IMR-90 (cell line): ENCODE measurements around the gene ABR. TPM values are rescaled to one million over a fixed set of nuclear protein-coding genes. Genes with fewer than 3 reads are reported as not detected.

Experiments
- ATAC-seq: fragments of 200-7000 bp; cut with Tn5 transposase; 2 replicates; pipeline ENCODE4 v1.9.1; 2020; ENCODE audit warnings: low read depth, mild to moderate bottlenecking, moderate library complexity
- BruUV-seq: library from RNA; stranded (reverse); fragments of 400-500 nt; replicated peaks from 2 replicates; lab custom pipeline; 2021; lab: Mats Ljungman, UMichigan
- CTCF ChIA-PET: fragments of 300-600 bp; formaldehyde crosslinking; extraction: SDS; loops from one replicate; lab custom pipeline; 2021; ENCODE audit warnings: antibody characterized with exemption; lab: Yijun Ruan, JAX
- POLR2A ChIA-PET: fragments of 300-600 bp; sonication (Branson Sonifier 250); formaldehyde crosslinking; loops from one replicate; lab custom pipeline; 2022; ENCODE audit warnings: antibody characterized with exemption; ENCODE audit not compliant: unreplicated experiment; lab: Charles Lee
- DNase-seq: peaks from one replicate; pipeline ENCODE4 v3.0.0; 2013
- H2AFZ ChIP-seq: replicated peaks from 2 replicates; pipeline ENCODE3; 2013; ENCODE audit warnings: low read length, mild to moderate bottlenecking; ENCODE audit not compliant: poor library complexity
- H2AK5ac ChIP-seq: 2 replicates; pipeline ENCODE4 v1.6.1; 2013; ENCODE audit warnings: low read depth, low read length, inconsistent platforms
- H2AK9ac ChIP-seq: replicated peaks from 2 replicates; pipeline ENCODE3; 2013; ENCODE audit warnings: mild to moderate bottlenecking, low read depth, low read length, moderate library complexity; ENCODE audit not compliant: poor library complexity
- H2BK120ac ChIP-seq: 2 replicates; pipeline ENCODE4 v1.6.1; 2013; ENCODE audit warnings: low read depth, low read length, inconsistent platforms
- H2BK15ac ChIP-seq: 3 replicates; pipeline ENCODE4 v1.6.1; 2013; ENCODE audit warnings: low read depth, low read length, inconsistent platforms
- H2BK20ac ChIP-seq: 2 replicates; pipeline ENCODE4 v1.6.1; 2013; ENCODE audit warnings: low read depth, mild to moderate bottlenecking, inconsistent platforms, low read length, moderate library complexity
- H2BK5ac ChIP-seq: 2 replicates; pipeline ENCODE4 v1.6.1; 2013; ENCODE audit warnings: mild to moderate bottlenecking, low read depth, low read length, inconsistent platforms; ENCODE audit not compliant: poor library complexity, severe bottlenecking
- H3K14ac ChIP-seq: replicated peaks from 2 replicates; pipeline ENCODE4 v1.6.1; 2013; ENCODE audit warnings: low read depth, low read length, inconsistent platforms
- H3K18ac ChIP-seq: 2 replicates; pipeline ENCODE4 v1.6.1; 2013; ENCODE audit warnings: low read depth, low read length, control low read depth
- H3K23ac ChIP-seq: 2 replicates; pipeline ENCODE4 v1.6.1; 2013; ENCODE audit warnings: low read depth, low read length, inconsistent platforms
- H3K27ac ChIP-seq: 2 replicates; pipeline ENCODE4 v1.5.1; 2013; ENCODE audit warnings: mild to moderate bottlenecking, control low read depth, low read length; ENCODE audit not compliant: insufficient read depth
- H3K27me3 ChIP-seq: 2 replicates; pipeline ENCODE4 v1.6.1; 2013; ENCODE audit warnings: low read length; ENCODE audit not compliant: control insufficient read depth, insufficient read depth
- H3K36me3 ChIP-seq: 2 replicates; pipeline ENCODE4 v1.6.1; 2013; ENCODE audit warnings: low read length, mixed read lengths; ENCODE audit not compliant: control insufficient read depth, insufficient read depth
- H3K4ac ChIP-seq: 2 replicates; pipeline ENCODE4 v1.6.1; 2013; ENCODE audit warnings: low read depth, low read length, inconsistent platforms
- H3K4me1 ChIP-seq: 2 replicates; pipeline ENCODE4 v1.6.1; 2013; ENCODE audit warnings: low read length, mixed read lengths; ENCODE audit not compliant: control insufficient read depth, insufficient read depth
- H3K4me2 ChIP-seq: 2 replicates; pipeline ENCODE4 v1.6.1; 2013; ENCODE audit warnings: low read depth, mild to moderate bottlenecking, control low read depth, low read length, moderate library complexity
- H3K4me3 ChIP-seq: 2 replicates; pipeline ENCODE4 v1.5.1; 2013; ENCODE audit warnings: low read depth, mild to moderate bottlenecking, control low read depth, low read length, moderate library complexity; ENCODE audit not compliant: insufficient read depth
- H3K56ac ChIP-seq: 2 replicates; pipeline ENCODE4 v1.6.1; 2013; ENCODE audit warnings: low read length, inconsistent platforms; ENCODE audit not compliant: insufficient read depth; ENCODE audit errors: extremely low read depth
- H3K79me1 ChIP-seq, 2 experiments: 2 replicates each; pipeline ENCODE4 v1.6.1; 2013; ENCODE audit warnings: low read length in 2 of 2, inconsistent platforms in 1 of 2, low read depth in 1 of 2
- H3K9ac ChIP-seq: 2 replicates; pipeline ENCODE4 v1.6.1; 2013; ENCODE audit warnings: low read depth, low read length, control low read depth
- H3K9me1 ChIP-seq: 2 replicates; pipeline ENCODE4 v1.6.1; 2013; ENCODE audit warnings: low read length, inconsistent platforms; ENCODE audit not compliant: insufficient read depth
- H3K9me3 ChIP-seq: 2 replicates; pipeline ENCODE4 v1.6.1; 2013; ENCODE audit warnings: low read length; ENCODE audit not compliant: control insufficient read depth, insufficient read depth
- H4K20me1 ChIP-seq: 2 replicates; pipeline ENCODE4 v1.6.1; 2013; ENCODE audit warnings: low read length, inconsistent platforms; ENCODE audit not compliant: insufficient read depth
- H4K5ac ChIP-seq: 2 replicates; pipeline ENCODE4 v1.6.1; 2013; ENCODE audit warnings: mild to moderate bottlenecking, low read depth, low read length, control low read depth
- H4K8ac ChIP-seq, 2 experiments: 2 replicates each; pipeline ENCODE4 v1.6.1; 2013; ENCODE audit warnings: low read depth in 2 of 2, low read length in 2 of 2, control low read depth in 1 of 2, inconsistent platforms in 1 of 2
- H4K91ac ChIP-seq: 2 replicates; pipeline ENCODE4 v1.6.1; 2013; ENCODE audit warnings: low read depth, low read length, inconsistent platforms; ENCODE audit not compliant: insufficient read depth
- BHLHE40 ChIP-seq: fragments of 150-350 bp; IDR thresholded peaks from 2 replicates; pipeline ENCODE4 v1.6.1; 2016; ENCODE audit warnings: mild to moderate bottlenecking, low read depth, low read length
- CEBPB ChIP-seq: IDR thresholded peaks from 2 replicates; pipeline ENCODE4 v1.6.1; 2012; ENCODE audit warnings: low read depth, low read length, improper control_type of control experiment
- CHD1 ChIP-seq: IDR thresholded peaks from 2 replicates; pipeline ENCODE4 v1.6.1; 2012; ENCODE audit warnings: low read depth, low read length, improper control_type of control experiment
- CTCF ChIP-seq: conservative IDR thresholded peaks from 2 replicates; pipeline ENCODE4 v1.5.1; 2012; ENCODE audit warnings: mild to moderate bottlenecking, low read depth, low read length, improper control_type of control experiment
- ELK1 ChIP-seq: fragments of 150-350 bp; IDR thresholded peaks from 2 replicates; pipeline ENCODE4 v1.6.1; 2016; ENCODE audit warnings: low read depth, mild to moderate bottlenecking, low read length, moderate library complexity, borderline replicate concordance
- FOS ChIP-seq: fragments of 150-350 bp; IDR thresholded peaks from 2 replicates; pipeline ENCODE4 v1.6.1; 2016; ENCODE audit warnings: low read depth, low read length
- MAZ ChIP-seq: IDR thresholded peaks from 2 replicates; pipeline ENCODE4 v1.6.1; 2012; ENCODE audit warnings: low read depth, mild to moderate bottlenecking, low read length, improper control_type of control experiment, moderate library complexity, borderline replicate concordance
- MXI1 ChIP-seq: IDR thresholded peaks from 2 replicates; pipeline ENCODE4 v1.6.1; 2012; ENCODE audit warnings: low read depth, mild to moderate bottlenecking, low read length, moderate library complexity, borderline replicate concordance
- NFE2L2 ChIP-seq: fragments of 150-350 bp; IDR thresholded peaks from 2 replicates; pipeline ENCODE4 v1.6.1; 2016; ENCODE audit warnings: low read depth, mild to moderate bottlenecking, low read length
- RCOR1 ChIP-seq: IDR thresholded peaks from 2 replicates; pipeline ENCODE4 v1.6.1; 2012; ENCODE audit warnings: mild to moderate bottlenecking, low read length, improper control_type of control experiment; ENCODE audit not compliant: insufficient replicate concordance
- RFX5 ChIP-seq: IDR thresholded peaks from 2 replicates; pipeline ENCODE4 v1.8.0; 2012; ENCODE audit warnings: low read depth, mild to moderate bottlenecking, low read length, moderate library complexity
- WGBS, 2 experiments: methylation state at CpG; one replicate each; pipeline versions ENCODE4 v1.1.5 to v1.1.7; 2013; ENCODE audit warnings: missing lambda C conversion rate in 2 of 2; ENCODE audit not compliant: insufficient read length in 1 of 2; ENCODE audit errors: extremely low coverage in 2 of 2; 5-methylcytosine and 5-hydroxymethylcytosine counted together
- dilution Hi-C: fragments of 300-500 bp; cut with HindIII; formaldehyde crosslinking; loops from one replicate; pipeline ENCODE4 v1.14.3; 2018; ENCODE audit warnings: low sequenced_read_pairs; ENCODE audit not compliant: unreplicated experiment
- in situ Hi-C: fragments of 300-500 bp; cut with MboI; formaldehyde crosslinking; loops from 3 replicates; pipeline ENCODE4 v1.14.3; 2019; ENCODE audit warnings: low sequenced_read_pairs, inconsistent platforms, mixed read lengths
- intact Hi-C: fragments of 100-400 bp; cut with micrococcal nuclease; formaldehyde crosslinking; loops from 2 replicates; pipeline ENCODE4 v1.10.0; 2022
- polyA plus RNA-seq, 3 experiments: library from polyadenylated mRNA; depleted of rRNA; stranded (reverse); fragments of >200 nt; gene quantifications; 2 replicates each; pipeline ENCODE4 v1.2.3, GENCODE V29; 2012; ENCODE audit warnings: low replicate concordance in 1 of 3
- total RNA-seq: library from RNA; depleted of rRNA; stranded (reverse); fragments of >200 nt; gene quantifications from 2 replicates; pipeline ENCODE4 v1.2.3, GENCODE V29; 2012

ABR gene
- total and polyA plus RNA-seq, 2 of the 4 experiments (the other 2 are of a cell fraction): 28.3 to 79.7 TPM

GRCh38 chr17:1130191-1130590 is 49.6 kb downstream of the ABR start:
- in situ Hi-C loops (no loop called here), intact Hi-C loops (no loop called here), dilution Hi-C loops (no loop called here)
- ATAC-seq (no peak), DNase-seq (no peak)
- CTCF ChIA-PET: no interaction called here
- H2AK9ac ChIP-seq: no peak overlapping the region
- H3K79me1 ChIP-seq: no peaks in the 10 kb centered on the region
- H3K4me1 ChIP-seq: no peaks in the 10 kb centered on the region
- no peak overlapping the region for H4K8ac ChIP-seq
- no peak overlapping the region for H2AK5ac ChIP-seq
- H3K27me3 ChIP-seq: no peaks in the 10 kb centered on the region
- no peak overlapping the region for H3K9ac ChIP-seq
- H3K27ac ChIP-seq: no peak overlapping the region
- 100% methylated on average over 1 of the region's 11 CpGs; no CpG with 5 or more reads in 1 of the 2 experiments for WGBS, 2 experiments
- TF ChIP-seq RCOR1 (no peak), BHLHE40 (no peak), CHD1 (no peak), MAZ (no peak), NFE2L2 (no peak), MXI1 (no peak), CEBPB (no peak), ELK1 (no peak), FOS (no peak), RFX5 (no peak), CTCF (no peak)
- no peak overlapping the region for H3K4me3 ChIP-seq
- POLR2A ChIA-PET: no interaction called here
- no peak overlapping the region for H2AFZ ChIP-seq
- H3K56ac ChIP-seq: no peak overlapping the region
- no peaks in the 10 kb centered on the region for H3K9me1 ChIP-seq
- BruUV-seq: no TSS peak
- H4K91ac ChIP-seq: no peak overlapping the region
- no peak overlapping the region for H4K5ac ChIP-seq
- no peak overlapping the region for H2BK5ac ChIP-seq
- H4K20me1 ChIP-seq: peaks cover 24% of the 10 kb centered on the region
- no peak overlapping the region for H3K4me2 ChIP-seq
- H3K36me3 ChIP-seq: peaks cover 9% of the 10 kb centered on the region
- no peak overlapping the region for H3K14ac ChIP-seq
- H3K23ac ChIP-seq: no peak overlapping the region
- H2BK15ac ChIP-seq: no peak overlapping the region
- no peak overlapping the region for H3K18ac ChIP-seq
- no peak overlapping the region for H3K4ac ChIP-seq
- H2BK120ac ChIP-seq: no peak overlapping the region
- H2BK20ac ChIP-seq: no peak overlapping the region
- 0 out of 2 replicates have a peak, but pooled peaks cover 2% of the 10 kb centered on the region for H3K9me3 ChIP-seq
